Tibial artery (tissue), 4 donors: ENCODE results near the gene INO80E.
A peak's percentile ranks its signal among the peaks of the same experiment; 100 is the strongest.

Experiments used
- DNase-seq, 2 donors: peaks; one replicate each; pipeline ENCODE4 v3.0.0-alpha.2; 2019
- H3K27ac ChIP-seq, 2 donors: fragments of 200-600 bp; sonication (generic) in 1 of 2; 1 replicate in 1 of 2; 2 replicates in 1 of 2; pipeline ENCODE4 v1.5.1; 2018 to 2019; ENCODE audit warnings: mild to moderate bottlenecking in 1 of 2
- H3K27me3 ChIP-seq, 2 donors: fragments of 200-600 bp; sonication (generic) in 1 of 2; one replicate each; pipeline versions ENCODE4 v1.5.1 to v1.6.0; 2016 to 2019
- H3K36me3 ChIP-seq, 3 donors: fragments of 200-600 bp; sonication (generic) in 2 of 3; one replicate each; pipeline ENCODE4 v1.5.1; 2016 to 2019; ENCODE audit warnings: mild to moderate bottlenecking in 2 of 3
- H3K4me1 ChIP-seq, 4 donors: fragments of 200-600 bp; sonication (generic) in 2 of 4; 1 replicate in 3 of 4; 2 replicates in 1 of 4; pipeline ENCODE4 v1.5.1; 2016 to 2019
- H3K4me3 ChIP-seq, 2 donors: fragments of 200-600 bp; sonication (generic) in 1 of 2; 1 replicate in 1 of 2; 2 replicates in 1 of 2; pipeline ENCODE4 v1.5.1; 2018 to 2019; ENCODE audit warnings: mild to moderate bottlenecking in 2 of 2
- H3K9me3 ChIP-seq, 3 donors: fragments of 200-600 bp; sonication (generic) in 1 of 3; one replicate each; pipeline ENCODE4 v1.5.1; 2016 to 2019
- CTCF ChIP-seq, 2 experiments: fragments of 200-600 bp in 1 of 2; fragments of 450-650 bp in 1 of 2; IDR thresholded peaks; one replicate each; pipeline ENCODE4 v1.5.1; 2017 to 2019; ENCODE audit warnings: antibody characterized with exemption in 2 of 2, mild to moderate bottlenecking in 1 of 2, moderate library complexity in 1 of 2
- intact Hi-C: fragments of 100-400 bp; cut with DNase I; formaldehyde crosslinking; loops from one replicate; pipeline ENCODE4 v1.15.0; 2023; ENCODE audit warnings: low total_unique reads

Gene INO80E

GRCh38 chr16:29995911-29996765, at the start of gene INO80E:
Gene INO80E, plus strand, starts transcription at chr16:29996241. Its CDS starts 70 bp downstream, at chr16:29996311.
- peak within 1 kb of the TSS; percentile 66 to 75 for H3K4me3 ChIP-seq
- intact Hi-C loops: loop anchor here (10.0 kb wide), 1 partner anchor 181 kb away; the partner anchor contains the start of genes PAGR1 and PRRT2
- TF ChIP-seq CTCF (IDR thresholded peaks at IDR 0.05): no peak
- peaks cover 0 to 23% (median 18%) of the 10 kb centered on the region in 4 donors for H3K4me1 ChIP-seq
- DNase-seq: peak; percentile 98 to 99
- no peaks in the 10 kb centered on the region for H3K9me3 ChIP-seq
- peaks cover 12 to 53% (median 41%) of the 10 kb centered on the region in 3 donors for H3K36me3 ChIP-seq
- H3K27me3 ChIP-seq: no peaks in the 10 kb centered on the region
- peak within 1 kb of the TSS; percentile 87 to 95 for H3K27ac ChIP-seq

GRCh38 chr16:29947897-29948296, 48.1 kb upstream of the INO80E start:
- no peak for TF ChIP-seq CTCF (IDR thresholded peaks at IDR 0.05)
- Histone ChIP-seq H3K36me3 (no peaks in the 10 kb centered on the region), H3K9me3 (no peaks in the 10 kb centered on the region), H3K4me3 (no peak overlapping the region), H3K27me3 (peaks cover 0 to 5% of the 10 kb centered on the region in 2 donors), H3K27ac (no peak overlapping the region), H3K4me1 (no peaks in the 10 kb centered on the region)
- DNase-seq: peak in 1 of 2 donors; percentile 28
- intact Hi-C loops: no loop called here

DNA sequence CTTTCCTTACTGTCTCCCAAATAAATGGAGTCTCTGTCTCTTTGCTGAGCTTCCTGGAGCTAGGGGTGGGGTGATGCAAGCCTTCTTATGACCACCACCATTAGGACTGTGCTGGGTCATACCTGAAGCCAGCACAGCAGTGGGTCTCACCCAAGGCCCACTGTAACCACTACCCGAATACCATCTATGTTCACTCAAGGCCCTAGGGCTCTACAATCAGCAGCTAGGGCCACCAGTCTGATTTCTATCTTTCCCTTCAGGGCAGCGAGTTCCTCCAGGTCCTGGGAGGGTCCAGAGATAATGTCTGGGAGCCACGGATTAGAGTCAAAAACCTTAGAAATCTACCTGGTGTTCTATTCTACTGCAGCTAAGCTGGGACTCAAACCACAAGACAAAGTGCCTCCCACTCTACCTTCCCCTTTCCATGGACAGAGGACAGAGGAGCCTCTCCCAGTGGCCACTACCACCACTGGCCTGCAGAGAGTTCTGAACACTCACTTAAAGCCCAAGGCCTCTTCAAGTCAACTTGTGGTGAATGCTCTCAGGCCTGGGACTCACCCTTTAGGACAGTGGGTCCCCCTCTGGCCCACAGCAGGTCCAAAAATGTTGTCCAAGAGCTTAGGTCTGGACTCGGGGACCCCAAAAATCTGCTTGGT, 45.1 kb upstream of the INO80E start:
- no peak for TF ChIP-seq CTCF (IDR thresholded peaks at IDR 0.05)
- H3K27ac ChIP-seq: no peak overlapping the region
- H3K4me3 ChIP-seq: no peak overlapping the region
- intact Hi-C loops: no loop called here
- H3K9me3 ChIP-seq: no peaks in the 10 kb centered on the region
- H3K4me1 ChIP-seq: no peaks in the 10 kb centered on the region
- peak in 1 of 2 donors; percentile 7 for DNase-seq
- no peaks in the 10 kb centered on the region for H3K36me3 ChIP-seq
- peaks cover 0 to 10% of the 10 kb centered on the region in 2 donors for H3K27me3 ChIP-seq

GRCh38 chr16:29951625-29952365, 44.2 kb upstream of the INO80E start:
- H3K4me3 ChIP-seq: no peak overlapping the region
- no peaks in the 10 kb centered on the region for H3K36me3 ChIP-seq
- intact Hi-C loops: no loop called here
- H3K27me3 ChIP-seq: peaks cover 0 to 10% of the 10 kb centered on the region in 2 donors
- no peak for TF ChIP-seq CTCF (IDR thresholded peaks at IDR 0.05)
- no peaks in the 10 kb centered on the region for H3K4me1 ChIP-seq
- no peaks in the 10 kb centered on the region for H3K9me3 ChIP-seq
- peak in 1 of 2 donors; percentile 16 for DNase-seq
- H3K27ac ChIP-seq: no peak overlapping the region

DNA sequence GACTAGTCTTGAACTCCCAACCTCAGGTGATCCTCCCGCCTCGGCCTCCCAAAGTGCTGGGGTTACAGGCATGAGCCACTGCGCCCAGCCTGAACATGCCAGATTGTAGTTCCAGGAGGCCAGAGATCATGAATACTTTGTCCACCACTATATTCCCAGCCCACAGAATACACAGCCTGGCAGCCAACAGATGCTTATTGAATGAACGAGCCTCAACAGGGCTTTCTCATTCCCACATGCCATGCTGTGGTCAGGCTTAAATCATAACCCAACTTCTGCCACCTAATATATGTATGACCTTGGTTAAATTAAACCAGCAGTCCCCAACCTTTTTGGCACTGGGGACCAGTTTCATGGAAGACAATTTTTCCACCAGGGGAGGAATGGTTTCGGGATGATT, 37.3 kb upstream of the INO80E start:
- Histone ChIP-seq H3K9me3 (no peaks in the 10 kb centered on the region), H3K27me3 (peaks cover 0 to 5% of the 10 kb centered on the region in 2 donors), H3K27ac (no peak overlapping the region), H3K4me1 (peaks cover 0 to 18% (median 15%) of the 10 kb centered on the region in 4 donors), H3K4me3 (no peak overlapping the region), H3K36me3 (no peaks in the 10 kb centered on the region)
- DNase-seq: peak in 1 of 2 donors; percentile 24
- intact Hi-C loops: no loop called here
- no peak for TF ChIP-seq CTCF (IDR thresholded peaks at IDR 0.05)
